Chondrocyte (in vitro differentiated cells): Measurements from ENCODE around the gene SH2D6. TPM values are rescaled to one million over a fixed set of nuclear protein-coding genes. Genes with fewer than 3 reads are reported as not detected.

Experiments used
- DNase-seq: peaks from one replicate; pipeline ENCODE4 v3.0.0; 2021; ENCODE audit warnings: mixed read lengths, low spot score
- H3K27ac Mint-ChIP-seq: one replicate; pipeline ENCODE4 v1.8.0; 2021; ENCODE audit warnings: mild to moderate bottlenecking, moderate library complexity, mixed read lengths; ENCODE audit not compliant: unreplicated experiment
- H3K27me3 Mint-ChIP-seq: 2 replicates; pipeline ENCODE4 v1.8.0; 2021; ENCODE audit warnings: low read depth, mixed read lengths
- H3K36me3 Mint-ChIP-seq: 2 replicates; pipeline ENCODE4 v1.8.0; 2021; ENCODE audit warnings: low read depth, mixed read lengths
- H3K4me1 Mint-ChIP-seq: 2 replicates; pipeline ENCODE4 v1.8.0; 2021; ENCODE audit warnings: low read depth, mild to moderate bottlenecking, mixed read lengths
- H3K4me3 Mint-ChIP-seq: one replicate; pipeline ENCODE4 v1.8.0; 2021; ENCODE audit warnings: mild to moderate bottlenecking, moderate library complexity, mixed read lengths; ENCODE audit not compliant: unreplicated experiment
- H3K9me3 Mint-ChIP-seq: 2 replicates; pipeline ENCODE4 v1.8.0; 2021; ENCODE audit warnings: low read depth, mixed read lengths
- total RNA-seq: library from RNA; stranded (reverse); gene quantifications from 3 replicates; pipeline ENCODE4 v1.2.1, GENCODE V29; 2021
- TF ChIP-seq, protein P1 (sequence below): fragments of 200-600 bp; sonication (generic); IDR thresholded peaks from 2 replicates; pipeline ENCODE4 v1.5.0; 2021; ENCODE audit warnings: antibody characterized with exemption, mild to moderate bottlenecking, moderate library complexity

The SH2D6 gene
- total RNA-seq, 1 donor from 2014 or later = 0.47 TPM

DNA sequence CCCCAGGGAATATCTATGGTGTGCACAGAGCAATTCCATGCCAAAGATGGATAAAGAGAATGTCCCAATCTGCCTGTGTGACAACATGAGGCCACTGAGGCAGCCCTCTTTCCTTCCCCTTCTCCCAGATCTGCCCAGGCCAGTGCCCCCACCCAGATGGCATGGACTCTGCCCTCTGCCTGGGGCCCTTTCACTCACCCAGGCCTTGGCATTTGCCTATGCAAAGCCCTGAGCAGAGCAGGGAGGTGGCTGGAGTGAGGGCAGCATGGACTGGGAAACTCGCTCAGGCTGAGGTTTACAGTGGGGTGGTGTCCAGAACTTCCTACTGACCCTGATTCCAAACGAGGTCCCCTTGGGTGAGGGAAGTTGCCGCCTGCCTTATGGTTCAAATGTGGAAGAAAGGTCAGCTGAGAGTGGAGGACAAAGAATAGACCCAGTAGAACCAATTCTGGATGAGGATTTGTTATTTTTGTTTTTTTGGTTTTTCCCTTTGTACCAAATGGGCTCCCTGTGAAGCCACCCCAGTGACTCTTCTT is 8.9 kb downstream of the SH2D6 start:
- no peaks in the 10 kb centered on the region for H3K9me3 Mint-ChIP-seq
- TF ChIP-seq, protein P1, sequence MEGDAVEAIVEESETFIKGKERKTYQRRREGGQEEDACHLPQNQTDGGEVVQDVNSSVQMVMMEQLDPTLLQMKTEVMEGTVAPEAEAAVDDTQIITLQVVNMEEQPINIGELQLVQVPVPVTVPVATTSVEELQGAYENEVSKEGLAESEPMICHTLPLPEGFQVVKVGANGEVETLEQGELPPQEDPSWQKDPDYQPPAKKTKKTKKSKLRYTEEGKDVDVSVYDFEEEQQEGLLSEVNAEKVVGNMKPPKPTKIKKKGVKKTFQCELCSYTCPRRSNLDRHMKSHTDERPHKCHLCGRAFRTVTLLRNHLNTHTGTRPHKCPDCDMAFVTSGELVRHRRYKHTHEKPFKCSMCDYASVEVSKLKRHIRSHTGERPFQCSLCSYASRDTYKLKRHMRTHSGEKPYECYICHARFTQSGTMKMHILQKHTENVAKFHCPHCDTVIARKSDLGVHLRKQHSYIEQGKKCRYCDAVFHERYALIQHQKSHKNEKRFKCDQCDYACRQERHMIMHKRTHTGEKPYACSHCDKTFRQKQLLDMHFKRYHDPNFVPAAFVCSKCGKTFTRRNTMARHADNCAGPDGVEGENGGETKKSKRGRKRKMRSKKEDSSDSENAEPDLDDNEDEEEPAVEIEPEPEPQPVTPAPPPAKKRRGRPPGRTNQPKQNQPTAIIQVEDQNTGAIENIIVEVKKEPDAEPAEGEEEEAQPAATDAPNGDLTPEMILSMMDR = no peak
- H3K27me3 Mint-ChIP-seq = no peaks in the 10 kb centered on the region
- no peak overlapping the region for H3K27ac Mint-ChIP-seq
- H3K36me3 Mint-ChIP-seq = no peaks in the 10 kb centered on the region
- no peak overlapping the region for H3K4me3 Mint-ChIP-seq
- no peak for DNase-seq
- no peaks in the 10 kb centered on the region for H3K4me1 Mint-ChIP-seq

DNA sequence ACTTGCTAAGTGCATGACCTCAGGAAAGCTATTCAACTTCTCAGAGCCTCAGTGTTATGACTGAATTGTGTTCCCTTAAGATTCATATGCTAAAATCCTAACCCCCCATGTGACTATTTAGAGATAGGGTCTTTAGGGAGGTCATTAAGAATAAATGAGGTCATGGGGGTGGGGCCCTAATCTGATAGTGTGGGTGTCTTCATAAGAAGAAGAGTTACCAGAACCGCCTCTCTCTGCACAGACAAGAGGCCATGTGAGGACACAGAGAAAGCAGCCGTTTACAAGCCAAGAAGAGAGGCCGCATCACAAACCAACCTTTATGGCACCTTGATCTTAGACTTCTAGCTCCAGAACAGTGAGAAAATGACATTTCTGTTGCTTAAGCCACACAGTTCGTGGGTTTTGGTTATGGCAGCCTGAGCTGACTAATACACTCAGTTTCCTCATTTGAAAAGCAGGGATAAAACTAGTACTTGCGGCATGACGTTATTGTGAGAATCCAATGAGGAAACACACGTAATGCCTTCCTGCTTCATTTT is 9.9 kb downstream of the SH2D6 start:
- TF ChIP-seq, protein P1 = no peak
- Mint-ChIP-seq H3K27me3 (no peaks in the 10 kb centered on the region), H3K4me1 (peaks cover 6% of the 10 kb centered on the region), H3K27ac (no peak overlapping the region), H3K4me3 (no peak overlapping the region), H3K36me3 (no peaks in the 10 kb centered on the region), H3K9me3 (no peaks in the 10 kb centered on the region)
- no peak for DNase-seq

DNA sequence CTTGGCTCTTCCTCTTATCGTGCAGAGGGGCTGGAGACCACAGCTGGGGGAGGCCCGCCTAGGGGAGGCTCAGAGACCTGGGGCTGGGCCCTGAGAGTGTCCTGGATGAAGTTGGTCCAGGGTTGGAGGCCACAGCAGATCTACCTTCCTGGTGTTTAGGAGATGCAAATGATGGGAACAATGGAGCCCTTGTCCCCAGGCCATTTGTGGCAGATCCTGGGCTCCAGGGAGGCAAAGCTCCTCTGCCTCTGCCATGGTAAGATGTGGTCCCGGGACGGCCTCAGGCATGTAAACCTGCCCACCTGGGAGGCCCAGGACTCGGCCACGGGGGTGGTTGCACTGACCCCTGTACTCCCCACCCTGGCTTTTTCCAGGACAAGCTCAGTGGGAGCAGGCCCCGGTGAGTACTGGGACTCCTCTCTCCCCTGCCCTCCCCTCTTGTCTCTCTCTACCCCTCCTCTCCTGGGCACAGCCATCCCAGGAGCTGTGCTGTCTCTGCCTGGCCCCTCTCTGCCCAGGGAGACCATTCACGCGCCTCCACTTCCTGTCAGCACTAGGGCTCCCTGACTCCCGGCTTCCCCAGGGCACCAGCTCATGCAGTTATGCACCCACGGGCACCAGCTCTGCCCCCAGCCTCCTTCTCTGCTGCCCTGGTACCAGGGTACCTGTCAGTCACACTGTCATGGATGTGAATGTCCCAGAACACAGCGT is 10.9 kb downstream of the SH2D6 start:
- DNase-seq = no peak
- Mint-ChIP-seq H3K4me1 (peaks cover 14% of the 10 kb centered on the region), H3K36me3 (no peaks in the 10 kb centered on the region), H3K9me3 (no peaks in the 10 kb centered on the region), H3K27me3 (no peaks in the 10 kb centered on the region), H3K4me3 (no peak overlapping the region), H3K27ac (no peak overlapping the region)
- TF ChIP-seq, protein P1 = no peak

DNA sequence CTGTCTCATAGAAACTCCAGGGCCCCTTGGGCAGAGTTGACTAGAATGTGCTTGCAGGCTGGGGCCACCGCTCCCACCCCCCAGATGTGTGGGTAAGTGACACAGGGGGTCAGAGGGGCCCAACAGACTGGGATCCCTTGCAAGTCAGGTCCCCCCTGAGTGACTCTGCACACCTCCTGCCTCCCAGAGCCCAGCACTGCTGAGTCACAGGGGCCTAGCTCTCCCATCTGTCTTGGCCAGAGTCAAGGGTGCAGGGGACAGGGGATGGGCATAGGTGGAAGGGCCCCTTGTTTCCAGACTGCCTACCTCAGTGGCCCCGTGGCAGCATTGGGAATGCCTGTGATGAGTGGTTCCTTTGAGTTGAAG is 11.4 kb downstream of the SH2D6 start:
- Mint-ChIP-seq H3K27ac (no peak overlapping the region), H3K27me3 (no peaks in the 10 kb centered on the region), H3K9me3 (no peaks in the 10 kb centered on the region), H3K4me1 (peaks cover 14% of the 10 kb centered on the region), H3K36me3 (no peaks in the 10 kb centered on the region), H3K4me3 (no peak overlapping the region)
- TF ChIP-seq, protein P1 = no peak
- no peak for DNase-seq

DNA sequence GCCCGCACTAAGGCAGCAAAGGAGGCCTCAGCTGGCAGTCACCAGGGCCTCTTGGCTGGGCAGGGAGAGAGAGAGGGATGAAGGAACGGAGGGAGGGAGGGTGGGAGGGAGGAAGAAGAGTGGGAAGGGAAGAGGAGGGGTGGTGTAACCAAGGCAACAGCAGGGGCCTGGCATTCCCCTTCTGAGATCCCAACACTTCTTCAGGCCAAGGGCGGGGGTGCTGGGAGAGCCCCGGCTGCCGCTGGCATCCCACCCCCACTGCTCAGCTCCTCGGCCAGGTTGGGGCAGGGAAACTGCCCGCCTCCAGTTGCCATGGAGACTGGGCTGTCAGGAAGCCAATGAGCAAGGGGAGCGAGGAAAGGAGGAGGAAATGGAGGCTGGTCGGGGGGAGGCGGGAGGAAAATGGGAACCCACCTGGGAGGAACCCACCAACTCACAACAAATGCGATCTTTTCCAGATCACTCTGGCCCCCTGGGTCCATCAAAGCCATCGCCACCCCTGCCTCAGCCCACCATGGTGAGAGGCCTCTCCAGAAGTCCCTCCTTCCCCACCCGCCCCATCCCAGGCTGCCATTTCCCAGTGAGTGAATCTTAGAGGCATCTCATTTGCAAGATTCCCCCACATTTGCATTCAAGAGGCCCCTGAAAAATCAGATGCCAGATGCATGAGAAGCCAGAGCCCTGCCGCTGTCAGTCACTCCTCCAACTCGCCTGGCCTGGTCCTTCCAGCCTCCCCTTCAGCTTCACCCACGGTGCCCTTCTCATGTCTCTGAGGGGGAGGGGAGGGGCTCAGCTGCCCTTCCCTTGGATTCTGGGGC is 12.4 kb downstream of the SH2D6 start:
- H3K4me3 Mint-ChIP-seq = no peak overlapping the region
- no peaks in the 10 kb centered on the region for H3K27me3 Mint-ChIP-seq
- no peaks in the 10 kb centered on the region for H3K36me3 Mint-ChIP-seq
- H3K27ac Mint-ChIP-seq = no peak overlapping the region
- H3K4me1 Mint-ChIP-seq = peaks cover 19% of the 10 kb centered on the region
- TF ChIP-seq, protein P1 = no peak
- no peak for DNase-seq
- H3K9me3 Mint-ChIP-seq = no peaks in the 10 kb centered on the region
